WI38 (cell line): ENCODE measurements around the gene PLCL1.
A peak's percentile ranks its signal among the peaks of the same experiment; 100 is the strongest.

Experiments
- H3K4me3 ChIP-seq: 2 replicates; pipeline ENCODE4 v1.5.1; 2011; ENCODE audit warnings: low read depth, mild to moderate bottlenecking, control low read depth, low read length
- CTCF ChIP-seq: IDR thresholded peaks from 2 replicates; pipeline ENCODE4 v1.5.1; 2012; ENCODE audit warnings: low read depth, mild to moderate bottlenecking, control low read depth, low read length

Gene PLCL1

DNA sequence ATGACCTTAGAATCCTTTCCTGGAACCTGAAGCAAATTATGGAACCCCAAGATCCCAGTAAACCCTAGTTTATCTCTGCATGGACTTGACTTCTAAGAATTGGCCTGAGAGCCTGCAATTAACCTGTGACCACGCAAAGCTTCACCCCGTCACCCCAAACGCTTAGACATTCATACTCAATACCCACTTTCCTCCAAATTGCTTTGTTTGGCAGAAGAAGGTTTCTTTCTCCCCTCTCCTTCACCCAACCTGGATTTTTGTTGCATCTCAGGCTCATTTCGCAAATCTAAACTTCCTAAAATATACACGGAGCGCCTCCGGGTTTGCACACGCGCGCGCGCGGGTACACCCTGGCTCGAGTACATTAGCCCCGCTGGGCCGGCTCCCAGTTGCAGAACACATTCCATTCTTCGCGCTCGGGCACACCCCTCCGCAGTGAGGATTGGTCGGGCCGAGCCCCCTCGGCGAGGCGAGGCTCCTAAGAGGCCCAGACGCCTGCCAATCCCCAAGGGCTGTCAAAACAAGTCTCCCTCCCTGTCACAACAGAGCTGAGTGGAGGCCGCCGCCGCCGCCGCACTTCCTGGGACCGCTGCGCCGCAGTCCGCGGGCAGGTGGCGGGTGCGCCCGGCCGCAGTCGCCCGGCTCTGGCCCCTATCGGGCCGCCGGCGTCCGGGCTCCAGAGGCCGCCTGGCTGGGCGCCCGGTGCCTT lies at the start of gene PLCL1:
Gene PLCL1 (plus strand): TSS at position 545 of the 709 bp plus-strand sequence.
- TF ChIP-seq CTCF = no peak

GRCh38 chr2:197759013-197759412 lies 45.4 kb upstream of the PLCL1 start:
- no peak for TF ChIP-seq CTCF
- no peak overlapping the region for H3K4me3 ChIP-seq

More for the DNA sequence above, at the start of gene PLCL1:
- peak within 1 kb of the TSS; percentile 61 for H3K4me3 ChIP-seq

DNA sequence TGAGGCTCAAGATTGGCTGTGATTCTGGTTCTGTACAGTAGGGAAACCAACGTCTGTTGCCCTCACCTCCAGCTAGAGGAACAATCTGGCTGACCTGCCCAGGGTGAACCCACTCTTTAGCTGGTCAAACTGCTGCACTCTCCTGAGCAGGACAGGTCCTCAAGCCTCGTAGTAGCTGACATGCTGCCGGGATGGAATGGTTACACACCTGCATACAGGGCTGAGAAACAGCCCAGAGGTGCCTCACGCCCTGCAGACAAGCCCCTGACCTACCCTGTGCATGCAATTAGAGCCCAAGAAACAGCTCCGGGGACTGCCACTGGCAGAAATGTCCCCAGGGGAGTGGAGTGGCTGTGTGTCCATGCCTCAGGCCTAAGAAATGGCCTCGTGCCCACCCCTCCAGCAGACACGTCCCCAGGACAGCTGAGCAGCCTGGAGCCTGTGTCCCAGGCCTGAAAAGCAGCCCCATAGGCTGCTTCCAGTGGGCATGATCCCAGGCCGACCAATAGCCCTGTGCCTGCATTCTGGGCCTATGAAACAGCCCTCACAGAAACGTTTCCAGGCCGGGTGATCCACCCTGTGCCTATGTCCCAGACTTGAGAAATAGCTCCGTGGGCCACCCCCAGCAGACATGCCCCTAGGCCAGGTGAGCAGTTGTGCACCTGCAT lies 44.6 kb upstream of the PLCL1 start:
- H3K4me3 ChIP-seq = no peak overlapping the region
- no peak for TF ChIP-seq CTCF

DNA sequence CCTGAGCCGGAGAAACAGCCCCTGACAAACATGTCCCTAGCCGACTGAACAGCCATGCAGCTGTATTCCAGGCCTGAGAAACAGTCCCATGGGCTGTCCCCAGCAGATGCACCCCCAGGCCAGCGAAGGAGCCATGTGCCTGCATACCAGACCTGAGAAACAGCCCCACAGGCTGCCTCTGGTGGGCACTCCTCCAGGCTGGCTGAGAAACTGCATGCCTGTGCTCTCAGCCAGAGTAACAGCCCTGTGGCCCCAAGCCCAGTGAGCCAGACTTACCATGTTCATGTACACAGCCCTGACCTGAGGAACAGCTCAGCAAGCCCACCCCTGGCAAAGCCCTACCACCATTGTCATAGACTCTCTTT lies 44.1 kb upstream of the PLCL1 start:
- no peak for TF ChIP-seq CTCF
- no peak overlapping the region for H3K4me3 ChIP-seq

DNA sequence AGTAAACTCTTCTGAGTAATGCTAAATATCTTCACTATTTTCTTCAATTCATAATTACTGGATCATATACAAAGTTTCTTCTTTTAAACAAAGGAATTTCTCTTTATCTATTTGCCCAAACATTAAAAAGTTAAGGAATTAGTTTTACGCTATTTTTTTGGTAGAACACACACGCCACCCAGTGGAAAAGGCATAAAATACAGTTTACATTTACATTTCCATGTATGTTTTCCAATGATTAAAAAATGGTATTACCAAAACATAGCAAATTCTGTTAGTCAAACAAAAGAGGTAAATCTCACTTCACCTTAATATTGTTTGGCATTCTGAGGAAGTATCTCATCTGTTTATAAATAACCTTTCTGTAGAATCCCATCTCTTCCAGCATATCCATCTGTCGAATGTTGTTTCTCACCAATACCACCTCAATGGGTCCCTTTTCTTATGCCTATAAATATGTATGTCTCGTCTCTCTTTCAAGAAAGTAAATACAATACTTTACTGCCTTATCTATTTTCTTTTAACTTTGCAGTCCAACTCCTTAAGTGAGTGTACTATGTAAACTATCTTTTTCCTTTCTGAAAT lies 26.5 kb upstream of the PLCL1 start:
- H3K4me3 ChIP-seq = no peak overlapping the region
- TF ChIP-seq CTCF = peak; percentile 22; the same call in 1 of the 2 replicates

- no peak for TF ChIP-seq CTCF
- no peak overlapping the region for H3K4me3 ChIP-seq
These were observed 25.1 kb upstream of the PLCL1 start for GRCh38 chr2:197779261-197779660.

DNA sequence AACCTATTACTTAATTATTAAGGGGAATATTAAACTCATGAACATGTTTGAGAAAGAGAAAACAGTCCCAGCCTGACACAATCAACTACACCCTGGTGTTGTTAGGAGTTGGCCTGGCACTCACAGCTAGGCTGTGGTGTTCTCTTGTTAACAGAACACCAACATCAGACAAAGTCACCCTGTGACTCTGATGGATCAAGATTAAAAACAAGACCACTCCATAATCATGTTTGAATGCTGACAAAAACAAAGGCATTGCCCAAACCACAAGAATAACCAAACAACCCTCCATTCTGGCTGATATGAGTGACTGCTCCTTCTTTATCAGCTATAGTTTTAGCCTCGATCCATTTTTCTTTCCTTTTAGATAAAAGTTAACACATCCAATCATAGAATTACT lies 22.3 kb upstream of the PLCL1 start:
- no peak overlapping the region for H3K4me3 ChIP-seq
- TF ChIP-seq CTCF = no peak
